ENCODE results near the gene ABLIM1.

The ABLIM1 gene

GRCh38 chr10:114647545-114648138 lies 10.4 kb downstream of the ABLIM1 start:
- DNase-seq (ENCODE audit: low read depth) = no peak

- DNase-seq (ENCODE audit: low read depth) = no peak
Observed at GRCh38 chr10:114646426-114646825, 11.6 kb downstream of the ABLIM1 start.

GRCh38 chr10:114645706-114646105 lies 12.4 kb downstream of the ABLIM1 start:
- DNase-seq (ENCODE audit: low read depth) = no peak

- no peak for DNase-seq (ENCODE audit: low read depth)
Observed at GRCh38 chr10:114643158-114643557, 14.9 kb downstream of the ABLIM1 start.

GRCh38 chr10:114642729-114643128 lies 15.3 kb downstream of the ABLIM1 start:
- no peak for DNase-seq (ENCODE audit: low read depth)

- DNase-seq (ENCODE audit: low read depth) = no peak
Observed at GRCh38 chr10:114638821-114639625, 19.1 kb downstream of the ABLIM1 start.

- no peak for DNase-seq (ENCODE audit: low read depth)
Observed at GRCh38 chr10:114635797-114636550, 22.1 kb downstream of the ABLIM1 start.

GRCh38 chr10:114635101-114635500 lies 23.0 kb downstream of the ABLIM1 start:
- DNase-seq (ENCODE audit: low read depth) = no peak

GRCh38 chr10:114634609-114634979 lies 23.5 kb downstream of the ABLIM1 start:
- no peak for DNase-seq (ENCODE audit: low read depth)

- no peak for DNase-seq (ENCODE audit: low read depth)
Observed at GRCh38 chr10:114632869-114633715, 25.0 kb downstream of the ABLIM1 start.

- DNase-seq (ENCODE audit: low read depth) = no peak
Observed at GRCh38 chr10:114631666-114632417, 26.2 kb downstream of the ABLIM1 start.

- DNase-seq (ENCODE audit: low read depth) = no peak
Observed at GRCh38 chr10:114631090-114631665, 26.9 kb downstream of the ABLIM1 start.

- no peak for DNase-seq (ENCODE audit: low read depth)
Observed at GRCh38 chr10:114629824-114630730, 28.0 kb downstream of the ABLIM1 start.

- DNase-seq (ENCODE audit: low read depth) = no peak
Observed at GRCh38 chr10:114629083-114629823, 28.8 kb downstream of the ABLIM1 start.

GRCh38 chr10:114628106-114628505 lies 30.0 kb downstream of the ABLIM1 start:
- no peak for DNase-seq (ENCODE audit: low read depth)

GRCh38 chr10:114626841-114627240 lies 31.2 kb downstream of the ABLIM1 start:
- DNase-seq (ENCODE audit: low read depth) = no peak

GRCh38 chr10:114624951-114625780 lies 32.9 kb downstream of the ABLIM1 start:
- DNase-seq (ENCODE audit: low read depth) = no peak

GRCh38 chr10:114624422-114624821 lies 33.7 kb downstream of the ABLIM1 start:
- DNase-seq (ENCODE audit: low read depth) = no peak
